Measurements from ENCODE around the gene SCN8A.

SCN8A gene

GRCh38 chr12:51812871-51813270, 221.8 kb downstream of the SCN8A start:
- Histone ChIP-seq H3K27ac (ENCODE audit: low read depth, low read length) (no peak overlapping the region), H3K9ac (ENCODE audit: low read depth, low read length) (no peak overlapping the region), H3K27me3 (ENCODE audit: control insufficient read depth, insufficient read depth, low read length) (peaks cover 32% of the 10 kb centered on the region), H3K4me1 (ENCODE audit: control insufficient read depth, insufficient read depth, low read length) (peaks cover 4% of the 10 kb centered on the region; the same call in 1 of the 2 replicates), H3K36me3 (ENCODE audit: control insufficient read depth, insufficient read depth, low read length) (no peaks in the 10 kb centered on the region), H3K9me3 (ENCODE audit: control insufficient read depth, insufficient read depth, low read length) (no peaks in the 10 kb centered on the region), H3K4me3 (ENCODE audit: low read depth, low read length) (no peak overlapping the region)

- Histone ChIP-seq H3K4me3 (ENCODE audit: low read depth, low read length) (peak overlapping the region; percentile 69), H3K9ac (ENCODE audit: low read depth, low read length) (no peak overlapping the region), H3K27me3 (ENCODE audit: control insufficient read depth, insufficient read depth, low read length) (peaks cover 34% of the 10 kb centered on the region), H3K9me3 (ENCODE audit: control insufficient read depth, insufficient read depth, low read length) (no peaks in the 10 kb centered on the region), H3K27ac (ENCODE audit: low read depth, low read length) (peak overlapping the region; percentile 17), H3K4me1 (ENCODE audit: control insufficient read depth, insufficient read depth, low read length) (peaks cover 4% of the 10 kb centered on the region; the same call in 1 of the 2 replicates), H3K36me3 (ENCODE audit: control insufficient read depth, insufficient read depth, low read length) (no peaks in the 10 kb centered on the region)
Measured at GRCh38 chr12:51813931-51814310, 222.9 kb downstream of the SCN8A start.

DNA sequence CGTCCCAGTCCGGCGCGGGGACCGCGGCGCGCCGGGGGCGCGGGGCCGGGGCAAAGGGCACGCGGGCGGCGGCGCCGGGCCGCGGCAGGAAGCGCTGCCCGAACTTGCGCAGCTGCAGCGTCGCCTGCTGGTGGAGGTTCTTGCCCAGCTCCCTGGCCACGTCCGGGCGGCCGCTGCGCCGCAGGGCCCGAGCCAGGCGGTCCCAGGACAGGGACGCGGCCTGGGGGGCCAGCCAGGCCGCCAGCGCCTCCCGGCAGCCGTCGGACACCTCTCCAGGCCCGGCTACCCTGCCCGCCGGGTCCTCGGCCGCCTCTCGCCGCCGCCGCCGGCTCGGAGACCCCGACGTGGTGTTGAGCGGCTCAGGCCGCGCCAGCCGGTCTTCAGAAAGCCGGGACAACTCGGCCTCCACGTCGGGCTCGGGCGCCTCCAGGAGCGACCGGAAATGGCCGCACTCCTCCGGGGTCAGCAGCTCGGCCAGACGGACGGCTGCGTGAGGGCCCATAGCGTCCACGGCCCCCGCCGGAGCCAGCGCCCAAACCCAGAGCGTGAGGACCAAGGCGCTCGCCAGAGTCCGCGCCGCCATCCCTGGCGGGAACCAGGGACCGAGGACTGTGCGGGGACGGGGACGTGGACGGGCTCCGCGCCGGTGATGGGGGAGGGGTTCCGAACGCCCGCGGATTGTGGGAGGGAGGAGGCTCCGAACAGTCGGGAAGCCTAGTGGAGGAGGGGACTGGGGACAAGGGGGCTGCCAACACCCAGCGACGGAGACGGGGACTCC, 223.5 kb downstream of the SCN8A start:
- H3K27me3 ChIP-seq (ENCODE audit: control insufficient read depth, insufficient read depth, low read length): peaks cover 36% of the 10 kb centered on the region
- H3K4me3 ChIP-seq (ENCODE audit: low read depth, low read length): peak overlapping the region; percentile 69
- H3K27ac ChIP-seq (ENCODE audit: low read depth, low read length): peak overlapping the region; percentile 45
- H3K9me3 ChIP-seq (ENCODE audit: control insufficient read depth, insufficient read depth, low read length): no peaks in the 10 kb centered on the region
- peaks cover 4% of the 10 kb centered on the region; the same call in 1 of the 2 replicates for H3K4me1 ChIP-seq (ENCODE audit: control insufficient read depth, insufficient read depth, low read length)
- H3K9ac ChIP-seq (ENCODE audit: low read depth, low read length): peak overlapping the region; percentile 46
- no peaks in the 10 kb centered on the region for H3K36me3 ChIP-seq (ENCODE audit: control insufficient read depth, insufficient read depth, low read length)

GRCh38 chr12:51815571-51815970, 224.5 kb downstream of the SCN8A start:
- Histone ChIP-seq H3K4me3 (ENCODE audit: low read depth, low read length) (no peak overlapping the region), H3K27me3 (ENCODE audit: control insufficient read depth, insufficient read depth, low read length) (peaks cover 38% of the 10 kb centered on the region), H3K36me3 (ENCODE audit: control insufficient read depth, insufficient read depth, low read length) (no peaks in the 10 kb centered on the region), H3K9me3 (ENCODE audit: control insufficient read depth, insufficient read depth, low read length) (no peaks in the 10 kb centered on the region), H3K27ac (ENCODE audit: low read depth, low read length) (no peak overlapping the region), H3K4me1 (ENCODE audit: control insufficient read depth, insufficient read depth, low read length) (peaks cover 4% of the 10 kb centered on the region; the same call in 1 of the 2 replicates), H3K9ac (ENCODE audit: low read depth, low read length) (no peak overlapping the region)

DNA sequence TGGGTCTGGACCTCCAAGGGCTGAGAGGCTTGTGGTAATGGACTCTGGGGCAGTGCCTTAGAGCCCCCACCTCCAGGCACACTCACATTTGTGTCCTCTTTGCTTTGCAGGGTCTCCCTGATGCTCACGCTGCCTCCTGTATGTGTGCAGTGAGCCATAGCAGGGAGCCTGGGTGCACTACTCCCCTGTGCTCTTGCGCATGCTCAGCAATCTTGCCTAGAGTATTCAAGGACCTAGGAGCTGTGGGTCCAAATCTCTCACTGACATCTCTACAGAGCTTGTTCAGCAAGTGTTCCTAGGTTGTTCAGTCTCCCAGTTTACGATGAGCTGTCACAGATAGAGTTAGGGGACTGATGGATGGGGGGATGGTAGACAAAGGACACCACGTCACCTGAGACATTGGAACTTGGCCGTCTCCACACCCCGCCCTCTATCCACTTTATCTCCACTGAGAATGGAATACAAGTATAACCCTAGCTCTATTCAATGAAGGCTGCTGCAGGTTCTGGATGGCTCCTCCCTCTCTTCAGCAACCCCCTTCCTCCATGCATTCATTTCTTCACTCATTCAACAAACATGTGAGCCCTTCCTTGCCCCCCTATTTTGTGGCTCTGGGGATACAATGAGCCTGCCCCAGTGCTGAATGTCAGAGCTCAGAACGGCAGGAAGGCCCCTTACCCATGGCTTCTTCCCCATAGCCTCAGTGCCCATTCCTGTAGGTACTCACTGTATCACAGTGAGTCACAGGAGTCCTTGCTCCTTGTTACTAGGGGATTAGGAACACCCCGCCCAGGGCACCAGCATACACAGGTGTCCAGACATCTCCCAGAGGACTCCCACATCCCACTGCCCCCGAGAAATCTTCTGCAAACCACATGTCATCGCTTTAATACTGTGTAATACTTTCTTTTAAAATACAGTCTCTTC, 226.3 kb downstream of the SCN8A start:
- peaks cover 38% of the 10 kb centered on the region for H3K27me3 ChIP-seq (ENCODE audit: control insufficient read depth, insufficient read depth, low read length)

DNA sequence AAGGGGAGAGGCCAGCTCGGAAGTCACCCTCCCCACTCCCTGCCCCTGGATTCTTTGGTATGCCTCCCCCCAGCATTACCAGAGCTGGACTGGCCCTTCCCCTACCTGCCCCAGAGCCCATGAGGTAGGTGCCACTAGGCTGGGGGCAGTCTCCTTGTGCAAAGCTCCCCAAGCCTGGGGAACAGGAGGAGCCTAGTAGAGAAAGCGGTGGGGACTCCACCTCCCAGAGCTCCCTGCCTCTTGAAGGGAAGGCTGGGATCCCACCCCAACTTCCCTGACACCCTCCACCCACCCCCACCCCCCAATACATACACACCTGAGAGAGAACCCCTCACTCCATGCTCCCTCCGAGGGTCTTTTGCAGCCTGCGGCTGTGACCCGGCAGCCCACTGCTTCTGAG, 227.1 kb downstream of the SCN8A start:
- Histone ChIP-seq H3K4me3 (ENCODE audit: low read depth, low read length) (no peak overlapping the region), H3K9me3 (ENCODE audit: control insufficient read depth, insufficient read depth, low read length) (no peaks in the 10 kb centered on the region), H3K27me3 (ENCODE audit: control insufficient read depth, insufficient read depth, low read length) (peaks cover 31% of the 10 kb centered on the region), H3K9ac (ENCODE audit: low read depth, low read length) (no peak overlapping the region), H3K27ac (ENCODE audit: low read depth, low read length) (no peak overlapping the region), H3K4me1 (ENCODE audit: control insufficient read depth, insufficient read depth, low read length) (peaks cover 4% of the 10 kb centered on the region; the same call in 1 of the 2 replicates), H3K36me3 (ENCODE audit: control insufficient read depth, insufficient read depth, low read length) (no peaks in the 10 kb centered on the region)

More for the DNA sequence above, 226.3 kb downstream of the SCN8A start:
- Histone ChIP-seq H3K27ac (ENCODE audit: low read depth, low read length) (no peak overlapping the region), H3K9ac (ENCODE audit: low read depth, low read length) (no peak overlapping the region), H3K36me3 (ENCODE audit: control insufficient read depth, insufficient read depth, low read length) (no peaks in the 10 kb centered on the region), H3K4me3 (ENCODE audit: low read depth, low read length) (no peak overlapping the region), H3K4me1 (ENCODE audit: control insufficient read depth, insufficient read depth, low read length) (peaks cover 4% of the 10 kb centered on the region; the same call in 1 of the 2 replicates), H3K9me3 (ENCODE audit: control insufficient read depth, insufficient read depth, low read length) (no peaks in the 10 kb centered on the region)

DNA sequence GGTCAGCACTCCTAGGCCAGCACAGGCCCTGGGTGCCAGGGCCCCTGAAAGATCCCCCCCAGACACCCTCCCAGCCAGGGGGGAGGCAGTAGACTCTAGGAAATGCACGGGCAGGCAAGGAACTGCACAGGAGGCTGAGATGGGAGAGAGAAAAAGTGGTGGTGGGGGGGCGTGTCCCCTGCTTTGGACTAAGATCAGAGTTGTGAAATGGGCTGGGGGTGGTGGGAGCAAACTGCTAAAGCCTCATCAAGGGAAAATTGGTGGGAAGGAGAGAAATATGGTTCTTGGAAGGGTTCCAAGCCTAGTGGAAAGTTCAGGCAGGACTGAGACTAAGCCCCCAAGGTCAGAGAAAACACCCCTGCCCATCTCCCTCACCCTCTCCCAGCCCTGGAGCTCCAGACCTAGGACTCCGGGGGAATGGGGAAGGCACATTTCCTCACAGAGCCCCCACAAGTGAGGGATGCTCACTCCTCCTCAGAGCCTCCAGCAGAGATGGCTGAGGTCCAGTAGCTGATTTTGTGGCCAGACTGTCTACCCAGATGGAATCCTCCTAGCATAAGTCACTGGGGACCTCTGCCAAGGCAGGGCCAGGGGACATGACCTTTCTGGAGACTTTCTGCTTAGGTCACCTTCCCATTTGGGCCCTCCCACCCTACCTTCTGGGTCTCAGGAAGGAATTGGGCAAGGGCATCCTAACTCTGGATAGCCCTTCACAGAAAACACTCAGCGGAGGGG, 227.7 kb downstream of the SCN8A start:
- Histone ChIP-seq H3K9me3 (ENCODE audit: control insufficient read depth, insufficient read depth, low read length) (no peaks in the 10 kb centered on the region), H3K9ac (ENCODE audit: low read depth, low read length) (no peak overlapping the region), H3K36me3 (ENCODE audit: control insufficient read depth, insufficient read depth, low read length) (no peaks in the 10 kb centered on the region), H3K4me1 (ENCODE audit: control insufficient read depth, insufficient read depth, low read length) (peaks cover 4% of the 10 kb centered on the region; the same call in 1 of the 2 replicates), H3K4me3 (ENCODE audit: low read depth, low read length) (no peak overlapping the region), H3K27me3 (ENCODE audit: control insufficient read depth, insufficient read depth, low read length) (peaks cover 25% of the 10 kb centered on the region), H3K27ac (ENCODE audit: low read depth, low read length) (no peak overlapping the region)

DNA sequence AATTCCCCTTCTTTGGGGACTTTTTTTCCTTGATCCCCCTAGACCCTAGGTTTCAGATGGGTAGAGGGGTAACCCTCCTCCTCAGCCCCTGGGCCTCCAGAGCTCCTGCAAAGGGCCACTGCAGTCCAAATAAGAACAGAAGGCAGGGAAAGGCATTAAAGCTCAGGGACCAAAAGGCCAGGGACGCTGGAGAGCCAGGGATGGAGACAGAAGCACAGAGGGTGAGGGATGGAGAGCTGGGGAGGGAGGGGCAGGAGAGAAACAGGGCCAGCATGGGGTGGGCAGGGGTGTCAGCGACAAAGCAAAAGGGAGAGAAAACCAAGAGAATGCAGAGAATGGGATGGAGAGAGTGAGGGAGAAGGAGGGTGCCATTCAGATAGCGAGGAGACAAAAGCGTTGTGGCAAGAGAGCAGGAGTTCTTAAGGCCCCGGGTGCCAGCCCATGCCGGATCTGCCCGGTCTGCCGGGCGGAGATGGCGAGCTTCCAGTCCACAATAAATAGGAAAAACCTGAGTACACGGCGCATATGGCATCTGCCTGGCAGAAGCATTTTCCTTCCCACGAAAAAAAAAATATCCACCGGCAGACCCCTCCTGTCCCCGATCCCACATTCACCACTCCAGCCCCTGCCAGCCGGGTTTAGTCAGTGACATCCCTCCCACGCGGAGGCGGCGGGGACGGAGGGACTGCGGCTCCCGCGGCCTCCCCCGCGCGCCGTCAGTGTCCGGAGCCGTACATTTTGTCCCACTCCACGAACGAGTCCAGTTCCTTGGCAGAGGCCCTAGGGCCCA, 228.9 kb downstream of the SCN8A start:
- Histone ChIP-seq H3K9ac (ENCODE audit: low read depth, low read length) (no peak overlapping the region; the same call in 1 of the 2 replicates), H3K27ac (ENCODE audit: low read depth, low read length) (peak overlapping the region; percentile 16), H3K4me3 (ENCODE audit: low read depth, low read length) (peak overlapping the region; percentile 76), H3K9me3 (ENCODE audit: control insufficient read depth, insufficient read depth, low read length) (no peaks in the 10 kb centered on the region), H3K27me3 (ENCODE audit: control insufficient read depth, insufficient read depth, low read length) (peaks cover 21% of the 10 kb centered on the region), H3K4me1 (ENCODE audit: control insufficient read depth, insufficient read depth, low read length) (peaks cover 3% of the 10 kb centered on the region; the same call in 1 of the 2 replicates), H3K36me3 (ENCODE audit: control insufficient read depth, insufficient read depth, low read length) (no peaks in the 10 kb centered on the region)

DNA sequence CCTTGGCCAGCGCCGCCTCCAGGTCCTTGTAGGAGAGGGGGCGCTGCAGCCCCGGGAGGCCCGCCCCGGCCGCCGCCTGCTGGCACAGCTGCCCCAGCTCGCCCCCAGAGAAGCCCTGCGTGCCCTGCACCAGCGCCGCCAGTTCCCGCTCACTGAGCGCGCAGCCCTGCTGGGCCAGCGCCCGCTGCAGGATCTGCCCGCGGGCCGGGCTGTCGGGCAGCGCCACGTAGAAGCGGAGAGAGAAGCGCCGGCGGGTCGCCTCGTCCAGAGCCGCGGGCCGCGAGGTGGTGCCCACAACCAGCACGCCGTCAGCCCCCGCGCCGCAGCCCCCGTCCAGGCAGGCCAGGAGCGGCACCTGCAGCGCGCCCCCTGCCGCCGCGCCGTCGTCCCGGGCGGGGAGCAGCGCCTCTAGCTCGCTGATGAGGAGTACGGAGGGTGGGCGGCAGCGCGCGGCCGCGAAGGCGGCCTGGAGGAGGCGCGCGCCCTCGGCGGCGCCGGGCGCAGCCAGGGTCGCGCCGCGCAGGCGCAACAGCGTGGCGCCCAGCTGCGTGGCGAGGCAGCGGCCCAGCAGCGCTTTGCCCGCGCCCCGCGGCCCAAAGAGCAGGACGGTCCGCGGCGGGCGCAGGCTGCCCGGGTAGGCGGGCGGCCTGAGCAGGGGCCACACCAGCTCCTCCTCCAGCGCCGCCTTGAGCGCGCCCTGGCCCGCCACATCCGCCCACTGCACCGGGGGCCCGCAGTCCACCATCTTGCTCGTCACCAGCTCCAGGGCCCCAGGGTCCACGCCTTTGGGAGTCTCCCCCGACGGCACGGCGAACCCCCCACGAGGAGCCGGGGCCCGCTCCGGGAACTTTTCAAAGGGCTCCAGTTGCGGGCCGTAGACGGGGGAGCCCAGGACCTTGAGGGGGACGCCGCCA, 229.8 kb downstream of the SCN8A start:
- H3K27me3 ChIP-seq (ENCODE audit: control insufficient read depth, insufficient read depth, low read length): peaks cover 14% of the 10 kb centered on the region
- no peaks in the 10 kb centered on the region for H3K9me3 ChIP-seq (ENCODE audit: control insufficient read depth, insufficient read depth, low read length)
- peak overlapping the region; percentile 65 for H3K9ac ChIP-seq (ENCODE audit: low read depth, low read length)
- peak overlapping the region; percentile 76 for H3K4me3 ChIP-seq (ENCODE audit: low read depth, low read length)
- peak overlapping the region; percentile 66 for H3K27ac ChIP-seq (ENCODE audit: low read depth, low read length)
- H3K36me3 ChIP-seq (ENCODE audit: control insufficient read depth, insufficient read depth, low read length): no peaks in the 10 kb centered on the region
- H3K4me1 ChIP-seq (ENCODE audit: control insufficient read depth, insufficient read depth, low read length): no peaks in the 10 kb centered on the region; the same call in 1 of the 2 replicates

Measured in HUES48 (cell line).